GM12801 (cell line): ENCODE data around the gene STK4.

Experiments used
- CTCF ChIP-seq: IDR thresholded peaks from one replicate; pipeline ENCODE4 v1.5.1; 2011; ENCODE audit warnings: control low read depth; ENCODE audit not compliant: insufficient read length; ENCODE audit errors: extremely low read depth

STK4 gene

GRCh38 chr20:45032276-45032675, 66.0 kb downstream of the STK4 start:
- TF ChIP-seq CTCF, result no peak

- no peak for TF ChIP-seq CTCF
These were observed 66.5 kb downstream of the STK4 start for GRCh38 chr20:45032781-45033180.

- TF ChIP-seq CTCF, result no peak
These were observed 68.1 kb downstream of the STK4 start for GRCh38 chr20:45034436-45034835.

- TF ChIP-seq CTCF, result no peak
These were observed 69.9 kb downstream of the STK4 start for GRCh38 chr20:45036044-45036755.

GRCh38 chr20:45037050-45037449, 70.7 kb downstream of the STK4 start:
- no peak for TF ChIP-seq CTCF

GRCh38 chr20:45037635-45038034, 71.3 kb downstream of the STK4 start:
- TF ChIP-seq CTCF, result no peak

- no peak for TF ChIP-seq CTCF
These were observed 72.6 kb downstream of the STK4 start for GRCh38 chr20:45038745-45039474.
